Right cardiac atrium (tissue), 5 donors: Measurements from ENCODE around the gene FKBP10. TPM values are rescaled to one million over a fixed set of nuclear protein-coding genes. Genes with fewer than 3 reads are reported as not detected.

Experiments used
- polyA plus RNA-seq: library from polyadenylated mRNA; stranded (reverse); fragments of 200-250 nt; gene quantifications from one replicate; pipeline ENCODE4 v1.2.3, GENCODE V29; 2013
- total RNA-seq, 4 donors: library from RNA; stranded (reverse); fragmentation: NEBNext Ultra II Directional; extraction: Animal tissue kit (Norgen Biotek cat#: 25700); gene quantifications; one replicate each; pipeline ENCODE4 v1.2.1, GENCODE V29; 2021
- donor health status: healthy with polysubstance abuse.
- donor health status: DM: no; HTN: yes; CAD: no.
- donor health status: DM: no; HTN: no; CAD: no.
- donor health status: DM: no; HTN: yes; CAD: no; lungs with severe emphysema.
- donor health status: DM: yes; HTN: yes; CAD: no.

The FKBP10 gene
- total and polyA plus RNA-seq, 5 donors, result 24.8 to 42.7 (median 36.7) TPM

Other genes starting within 250 kb of the FKBP10 start
- not detected for gene KRT9, start 240.9 kb upstream of the FKBP10 start, total RNA-seq
- gene KRT9, start 240.9 kb upstream of the FKBP10 start, polyA plus RNA-seq, result not detected
- not detected for gene KRT14, start 226.1 kb upstream of the FKBP10 start, total RNA-seq
- 0.11 TPM for gene KRT14, start 226.1 kb upstream of the FKBP10 start, polyA plus RNA-seq
- gene KRT16, start 200.2 kb upstream of the FKBP10 start, total RNA-seq, result not detected
- 0.27 TPM for gene KRT16, start 200.2 kb upstream of the FKBP10 start, polyA plus RNA-seq
- gene KRT17, start 188.4 kb upstream of the FKBP10 start, total RNA-seq, result not detected
- 0.09 TPM for gene KRT17, start 188.4 kb upstream of the FKBP10 start, polyA plus RNA-seq
- gene EIF1, start 124.1 kb upstream of the FKBP10 start, total RNA-seq, result 1,000 to 10,000 TPM in 2 of 4 donors, 100 to 1,000 TPM in 2; 959 to 1,186 (median 1,014) TPM
- 983 TPM for gene EIF1, start 124.1 kb upstream of the FKBP10 start, polyA plus RNA-seq
- gene GAST, start 100.7 kb upstream of the FKBP10 start, total RNA-seq, result not detected
- not detected for gene GAST, start 100.7 kb upstream of the FKBP10 start, polyA plus RNA-seq
- not detected for gene HAP1, start 78.4 kb upstream of the FKBP10 start, total RNA-seq
- gene HAP1, start 78.4 kb upstream of the FKBP10 start, polyA plus RNA-seq, result 0.05 TPM
- 100 to 1,000 TPM; 135 to 239 (median 187) TPM for gene JUP, start 26.3 kb upstream of the FKBP10 start, total RNA-seq
- 145 TPM for gene JUP, start 26.3 kb upstream of the FKBP10 start, polyA plus RNA-seq
- gene P3H4, start 1.1 kb upstream of the FKBP10 start, total RNA-seq, result 10 to 100 TPM; 12.1 to 17.1 (median 13.9) TPM
- gene P3H4, start 1.1 kb upstream of the FKBP10 start, polyA plus RNA-seq, result 9.8 TPM
- gene NT5C3B, start 23.2 kb downstream of the FKBP10 start, total RNA-seq, result 10 to 100 TPM; 29.1 to 46.6 (median 32.1) TPM
- gene NT5C3B, start 23.2 kb downstream of the FKBP10 start, polyA plus RNA-seq, result 40.5 TPM
- under 1 TPM in 3 of 4 donors, not detected in 1; 0.26 to 0.33 (median 0.28) TPM for gene KLHL10, start 24.8 kb downstream of the FKBP10 start, total RNA-seq
- gene KLHL10, start 24.8 kb downstream of the FKBP10 start, polyA plus RNA-seq, result 0.09 TPM
- gene KLHL11, start 52.4 kb downstream of the FKBP10 start, total RNA-seq, result 1 to 10 TPM; 5.1 to 6.7 (median 5.5) TPM
- 1.9 TPM for gene KLHL11, start 52.4 kb downstream of the FKBP10 start, polyA plus RNA-seq
- gene ACLY, start 105.9 kb downstream of the FKBP10 start, total RNA-seq, result 10 to 100 TPM; 24.7 to 50.8 (median 38.4) TPM
- 23.0 TPM for gene ACLY, start 105.9 kb downstream of the FKBP10 start, polyA plus RNA-seq
- 1 to 10 TPM in 2 of 4 donors, under 1 TPM in 2; 0.71 to 2.0 (median 1.2) TPM for gene ODAD4, start 117.6 kb downstream of the FKBP10 start, total RNA-seq
- 0.72 TPM for gene ODAD4, start 117.6 kb downstream of the FKBP10 start, polyA plus RNA-seq
- gene CNP, start 153.8 kb downstream of the FKBP10 start, total RNA-seq, result 10 to 100 TPM; 37.1 to 41.1 (median 39.2) TPM
- gene CNP, start 153.8 kb downstream of the FKBP10 start, polyA plus RNA-seq, result 32.1 TPM
- gene DNAJC7, start 204.4 kb downstream of the FKBP10 start, total RNA-seq, result 10 to 100 TPM; 56.2 to 81.5 (median 65.3) TPM
- gene DNAJC7, start 204.4 kb downstream of the FKBP10 start, polyA plus RNA-seq, result 60.7 TPM
- gene NKIRAS2, start 207.1 kb downstream of the FKBP10 start, total RNA-seq, result 10 to 100 TPM; 39.1 to 47.9 (median 40.4) TPM
- gene NKIRAS2, start 207.1 kb downstream of the FKBP10 start, polyA plus RNA-seq, result 53.9 TPM
- 1 to 10 TPM in 1 of 4 donors, under 1 TPM in 3; 0.60 to 1.2 (median 0.66) TPM for gene C17orf113, start 237.6 kb downstream of the FKBP10 start, total RNA-seq
- gene C17orf113, start 237.6 kb downstream of the FKBP10 start, polyA plus RNA-seq, result 0.91 TPM